Body of pancreas (tissue), 4 donors: ENCODE measurements around the gene ATIC. TPM values are rescaled to one million over a fixed set of nuclear protein-coding genes. Genes with fewer than 3 reads are reported as not detected.
"Not testable (repeated sequence)": the region's sequence is repeated elsewhere in the genome, so short reads cannot be mapped to it uniquely, and the experiment has no call there.

ENCODE experiments used
- ATAC-seq: fragments of 150-250 bp; one replicate; pipeline ENCODE4 v1.9.1; 2016
- DNase-seq, 4 donors: peaks; one replicate each; pipeline ENCODE4 v3.0.0-alpha.2; 2019
- H3K27ac ChIP-seq, 4 donors: fragments of 200-600 bp; sonication (generic); 1 replicate in 3 of 4; 2 replicates in 1 of 4; pipeline versions ENCODE4 v1.5.1 to v1.6.1; 2016 to 2019; ENCODE audit warnings: mild to moderate bottlenecking in 1 of 4, mixed read lengths in 1 of 4, moderate library complexity in 1 of 4
- H3K27me3 ChIP-seq, 2 donors: fragments of 200-600 bp; sonication (generic); one replicate each; pipeline ENCODE4 v1.6.0; 2016; ENCODE audit warnings: mild to moderate bottlenecking in 1 of 2
- H3K36me3 ChIP-seq, 2 donors: fragments of 200-600 bp; sonication (generic); replicated peaks in 1 of 2; 2 replicates each; pipeline ENCODE4 v1.5.1; 2016; ENCODE audit warnings: low read depth in 2 of 2; ENCODE audit not compliant: insufficient read depth in 1 of 2
- H3K4me1 ChIP-seq: fragments of 200-600 bp; sonication (generic); one replicate; pipeline ENCODE4 v1.6.0; 2016
- H3K4me3 ChIP-seq, 2 donors: fragments of 200-600 bp; sonication (generic); 1 replicate in 1 of 2; 2 replicates in 1 of 2; pipeline ENCODE4 v1.5.1; 2016 to 2019
- H3K9me3 ChIP-seq, 3 donors: fragments of 200-600 bp; sonication (generic); 1 replicate in 2 of 3; 2 replicates in 1 of 3; pipeline ENCODE4 v1.5.1; 2016
- CTCF ChIP-seq, 7 experiments: fragments of 450-650 bp in 4 of 7; fragments of 200-600 bp in 3 of 7; sonication (generic) in 3 of 7; IDR thresholded peaks; one replicate each; pipeline ENCODE4 v1.5.1; 2016 to 2019; ENCODE audit warnings: antibody characterized with exemption in 7 of 7
- POLR2A ChIP-seq, 3 donors: fragments of 450-650 bp; IDR thresholded peaks; one replicate each; pipeline ENCODE4 v1.6.1; 2016; ENCODE audit warnings: antibody characterized with exemption in 3 of 3, mild to moderate bottlenecking in 2 of 3
- WGBS, 2 donors: methylation state at CpG; one replicate each; pipeline ENCODE4 v1.1.5; 2017; 5-methylcytosine and 5-hydroxymethylcytosine counted together
- intact Hi-C: fragments of 100-400 bp; cut with DNase I; formaldehyde crosslinking; loops from one replicate; pipeline ENCODE4 v1.15.1; 2023
- total RNA-seq, 2 donors: library from RNA; depleted of rRNA; stranded (reverse); fragments of >200 nt; gene quantifications; one replicate each; pipeline ENCODE4 v1.1.0, GENCODE V29; 2016

Gene ATIC
- total RNA-seq, 2 donors from 2014 or later = 30.3 to 38.1 TPM

GRCh38 chr2:215288112-215288815, 23.6 kb upstream of the ATIC start:
- ATAC-seq = no peak
- no peaks in the 10 kb centered on the region for H3K9me3 ChIP-seq
- 77 to 78% methylated on average over 6 of the region's 6 CpGs for WGBS, 2 donors

GRCh38 chr2:215290980-215291599, 20.8 kb upstream of the ATIC start:
- intact Hi-C loops = no loop called here
- Histone ChIP-seq H3K27ac (no peak overlapping the region), H3K4me1 (no peaks in the 10 kb centered on the region), H3K9me3 (no peaks in the 10 kb centered on the region), H3K36me3 (no peaks in the 10 kb centered on the region), H3K27me3 (no peaks in the 10 kb centered on the region), H3K4me3 (no peak overlapping the region)
- no peak for TF ChIP-seq POLR2A (IDR thresholded peaks at IDR 0.05)
- WGBS, 2 donors = 76 to 79% methylated on average over 3 of the region's 3 CpGs
- ATAC-seq = no peak
- no peak for DNase-seq

More at GRCh38 chr2:215288112-215288815, 23.6 kb upstream of the ATIC start:
- Histone ChIP-seq H3K27me3 (no peaks in the 10 kb centered on the region), H3K4me1 (no peaks in the 10 kb centered on the region), H3K4me3 (no peak overlapping the region), H3K27ac (no peak overlapping the region), H3K36me3 (no peaks in the 10 kb centered on the region)
- intact Hi-C loops = no loop called here
- DNase-seq = no peak
- TF ChIP-seq CTCF (IDR thresholded peaks at IDR 0.05) = no peak
- TF ChIP-seq POLR2A (IDR thresholded peaks at IDR 0.05) = no peak

- ATAC-seq (no peak), DNase-seq (no peak)
- 71 to 72% methylated on average over 4 of the region's 4 CpGs for WGBS, 2 donors
- no peaks in the 10 kb centered on the region for H3K36me3 ChIP-seq
- no peaks in the 10 kb centered on the region for H3K4me1 ChIP-seq
- intact Hi-C loops = no loop called here
- H3K9me3 ChIP-seq = no peaks in the 10 kb centered on the region
- TF ChIP-seq CTCF (IDR thresholded peaks at IDR 0.05) (no peak), POLR2A (IDR thresholded peaks at IDR 0.05) (no peak)
- no peak overlapping the region for H3K27ac ChIP-seq
- no peaks in the 10 kb centered on the region for H3K27me3 ChIP-seq
- no peak overlapping the region for H3K4me3 ChIP-seq
These were observed 18.0 kb upstream of the ATIC start for GRCh38 chr2:215293879-215294278.

GRCh38 chr2:215299337-215299859, 12.5 kb upstream of the ATIC start:
- Histone ChIP-seq H3K4me3 (no peak overlapping the region), H3K27ac (no peak overlapping the region), H3K36me3 (no peaks in the 10 kb centered on the region), H3K4me1 (no peaks in the 10 kb centered on the region), H3K27me3 (no peaks in the 10 kb centered on the region), H3K9me3 (no peaks in the 10 kb centered on the region)
- TF ChIP-seq CTCF (IDR thresholded peaks at IDR 0.05) (no peak), POLR2A (IDR thresholded peaks at IDR 0.05) (no peak)
- no peak for DNase-seq
- intact Hi-C loops = no loop called here
- ATAC-seq = no peak
- WGBS, 2 donors = 87 to 93% methylated on average over 6 of the region's 6 CpGs

- no peaks in the 10 kb centered on the region for H3K27me3 ChIP-seq
- intact Hi-C loops = no loop called here
- no peak overlapping the region for H3K4me3 ChIP-seq
- no peaks in the 10 kb centered on the region for H3K4me1 ChIP-seq
- no peak for TF ChIP-seq POLR2A (IDR thresholded peaks at IDR 0.05)
- TF ChIP-seq CTCF (IDR thresholded peaks at IDR 0.05) = no peak
- H3K9me3 ChIP-seq = no peaks in the 10 kb centered on the region
- ATAC-seq (no peak), DNase-seq (no peak)
- no peaks in the 10 kb centered on the region for H3K36me3 ChIP-seq
- 71 to 79% methylated on average over 2 of the region's 2 CpGs for WGBS, 2 donors
- H3K27ac ChIP-seq = no peak overlapping the region
These were observed 9.9 kb upstream of the ATIC start for GRCh38 chr2:215301994-215302393.

GRCh38 chr2:215311259-215311624, 617 bp upstream of the ATIC start:
- intact Hi-C loops, H3K36me3 ChIP-seq, H3K9me3 ChIP-seq, H3K27me3 ChIP-seq: not testable (repeated sequence)
- Histone ChIP-seq H3K4me1 (peaks cover 17% of the 10 kb centered on the region), H3K27ac (peak overlapping the region in 3 of 4 donors; percentile 81 to 89 (median 81)), H3K4me3 (peak overlapping the region; percentile 66 to 79)
- ATAC-seq = peak; percentile 1
- peak in 2 of 4 donors; percentile 14 to 25 for DNase-seq
- 34 to 72% methylated on average over 12 to 13 of the region's 13 CpGs for WGBS, 2 donors
